K562 (cell line): Measurements from ENCODE around the gene SCGB1A1. TPM values are rescaled to one million over a fixed set of nuclear protein-coding genes. Genes with fewer than 3 reads are reported as not detected.

Experiments used
- ARID3B ChIP-seq: fragments of 250-450 bp; sonication (Bioruptor Pico); IDR thresholded peaks from 2 replicates; pipeline ENCODE4 v1.4.0; 2020; ENCODE audit warnings: borderline replicate concordance
- CBFA2T3 ChIP-seq: fragments of 450-650 bp; IDR thresholded peaks from 2 replicates; pipeline ENCODE4 v1.6.1; 2017
- CBFB ChIP-seq: sonication (generic); formaldehyde crosslinking; IDR thresholded peaks from 2 replicates; pipeline ENCODE4 v1.4.0; 2020; ENCODE audit warnings: mild to moderate bottlenecking, missing genetic modification reagents
- CTBP1 ChIP-seq: fragments of 450-650 bp; IDR thresholded peaks from 2 replicates; pipeline ENCODE4 v1.6.1; 2016; ENCODE audit warnings: borderline replicate concordance
- DDX20 ChIP-seq: fragments of 450-650 bp; IDR thresholded peaks from 2 replicates; pipeline ENCODE4 v1.6.1; 2016; ENCODE audit warnings: missing genetic modification characterization, low read depth, mild to moderate bottlenecking, missing compliant biosample characterization, moderate library complexity
- E2F6 ChIP-seq, 2 experiments: IDR thresholded peaks; 2 replicates each; pipeline ENCODE4 v1.6.1; 2011; ENCODE audit warnings: borderline replicate concordance in 1 of 2, control low read depth in 1 of 2, low read depth in 1 of 2, low read length in 1 of 2, mild to moderate bottlenecking in 1 of 2, mixed read lengths in 1 of 2, moderate library complexity in 1 of 2; ENCODE audit not compliant: insufficient read depth in 1 of 2, insufficient read length in 1 of 2, poor library complexity in 1 of 2, severe bottlenecking in 1 of 2; ENCODE audit errors: extremely low read depth in 1 of 2
- HES1 ChIP-seq: fragments of 450-650 bp; IDR thresholded peaks from 2 replicates; pipeline ENCODE4 v1.6.1; 2016; ENCODE audit warnings: low read depth, mild to moderate bottlenecking, moderate library complexity
- HLTF ChIP-seq: fragments of 450-650 bp; IDR thresholded peaks from 2 replicates; pipeline ENCODE4 v1.6.1; 2016
- LEF1 ChIP-seq: fragments of 450-650 bp; IDR thresholded peaks from 2 replicates; pipeline ENCODE4 v1.6.1; 2016; ENCODE audit warnings: mild to moderate bottlenecking
- MYBL2 ChIP-seq, 2 experiments: fragments of 450-650 bp in 1 of 2; sonication (generic) in 1 of 2; formaldehyde crosslinking in 1 of 2; IDR thresholded peaks; 2 replicates each; pipeline versions ENCODE4 v1.6.1 to v1.8.1; 2017 to 2022; ENCODE audit warnings: borderline replicate concordance in 1 of 2, inconsistent platforms in 1 of 2, low read depth in 1 of 2, mild to moderate bottlenecking in 1 of 2, missing genetic modification reagents in 1 of 2, moderate library complexity in 1 of 2
- RFX7 ChIP-seq: fragments of 250-450 bp; sonication (Bioruptor Pico); IDR thresholded peaks from 2 replicates; pipeline ENCODE4 v1.5.1; 2021; ENCODE audit warnings: mild to moderate bottlenecking
- SAFB ChIP-seq: fragments of 200-400 bp; formaldehyde crosslinking; IDR thresholded peaks from 2 replicates; pipeline ENCODE4 v1.6.1; 2017; ENCODE audit warnings: low read depth, low read length, borderline replicate concordance
- SIX5 ChIP-seq, 2 experiments: IDR thresholded peaks; 2 replicates each; pipeline ENCODE4 v1.6.1; 2011; ENCODE audit warnings: low read length in 2 of 2, borderline replicate concordance in 1 of 2, low read depth in 1 of 2, mild to moderate bottlenecking in 1 of 2, moderate library complexity in 1 of 2; ENCODE audit not compliant: insufficient read depth in 1 of 2
- SNRNP70 ChIP-seq: fragments of 200-400 bp; formaldehyde crosslinking; optimal IDR thresholded peaks from 2 replicates; pipeline ENCODE3; 2017; ENCODE audit warnings: low read depth, low read length
- SRSF3 ChIP-seq: fragments of 200-400 bp; formaldehyde crosslinking; IDR thresholded peaks from 2 replicates; pipeline ENCODE4 v1.6.1; 2016; ENCODE audit warnings: mild to moderate bottlenecking, low read length, moderate library complexity; ENCODE audit not compliant: insufficient read depth
- TOE1 ChIP-seq, 2 experiments: fragments of 450-650 bp in 1 of 2; sonication (generic) in 1 of 2; formaldehyde crosslinking in 1 of 2; IDR thresholded peaks; 2 replicates each; pipeline versions ENCODE4 v1.7.1 to v1.8.0; 2016 to 2022; ENCODE audit warnings: borderline replicate concordance in 2 of 2, mild to moderate bottlenecking in 2 of 2, antibody characterized with exemption in 1 of 2, inconsistent platforms in 1 of 2, low read depth in 1 of 2, missing genetic modification reagents in 1 of 2, moderate library complexity in 1 of 2
- WHSC1 ChIP-seq: IDR thresholded peaks from one replicate; pipeline ENCODE4 v1.6.1; 2012; ENCODE audit warnings: low read length, control low read depth, inconsistent platforms
- ZEB2 ChIP-seq: fragments of 450-650 bp; IDR thresholded peaks from 2 replicates; pipeline ENCODE4 v1.6.1; 2016
- ZKSCAN1 ChIP-seq: fragments of 150-350 bp; IDR thresholded peaks from 2 replicates; pipeline ENCODE4 v1.6.1; 2016; ENCODE audit warnings: low read depth, low read length
- ZNF263 ChIP-seq: sonication (generic); formaldehyde crosslinking; IDR thresholded peaks from 2 replicates; pipeline ENCODE4 v1.8.0; 2022; ENCODE audit warnings: mild to moderate bottlenecking, missing genetic modification reagents, borderline replicate concordance
- ZNF274 ChIP-seq: IDR thresholded peaks from 2 replicates; pipeline ENCODE4 v1.6.1; 2011; ENCODE audit warnings: low read depth, mild to moderate bottlenecking, low read length, moderate library complexity, borderline replicate concordance
- ZNF41 ChIP-seq: fragments of 250-450 bp; sonication (Bioruptor Pico); conservative IDR thresholded peaks from 2 replicates; pipeline ENCODE4 v1.4.0; 2020; ENCODE audit warnings: mild to moderate bottlenecking
- ZNF75A ChIP-seq: fragments of 450-650 bp; formaldehyde crosslinking; IDR thresholded peaks from 2 replicates; pipeline ENCODE4 v1.4.0; 2020; ENCODE audit warnings: mild to moderate bottlenecking
- polyA plus RNA-seq, 8 experiments: library from polyadenylated mRNA; depleted of rRNA in 4 of 8; stranded (reverse) in 5 of 8; unstranded in 3 of 8; fragments of >200 nt; fragmentation: Nextera tagmentation in 2 of 8; fragmentation: Illumina TruSeq in 1 of 8; extraction: Ambion mirVana in 2 of 8; extraction: Trizol in 1 of 8; gene quantifications; 2 replicates each; pipeline versions ENCODE4 v1.2.1 to v1.2.3, GENCODE V29; 2011 to 2014; ENCODE audit warnings: inconsistent platforms in 1 of 8, missing spikeins in 1 of 8
- total RNA-seq, 7 experiments: library from RNA; depleted of rRNA in 6 of 7; stranded (reverse); fragments of >200 nt in 6 of 7; fragmentation: Illumina TruSeq in 2 of 7; extraction: Trizol in 2 of 7; gene quantifications; 2 replicates each; pipeline versions ENCODE4 v1.2.1 to v1.2.3, GENCODE V29; 2011 to 2021; ENCODE audit warnings: low replicate concordance in 1 of 7

Gene SCGB1A1
- total and polyA plus RNA-seq, 9 of the 15 experiments (the other 6 are each of a cell fraction or from before 2014, with no cell fraction given), result 0.55 TPM; not detected in 8

GRCh38 chr11:62398011-62398994 is 20.5 kb upstream of the SCGB1A1 start (continued):
- peak in 1 of 2 experiments; percentile 31 for TF ChIP-seq E2F6 (IDR thresholded peaks at IDR 0.05; ENCODE audit: borderline replicate concordance in 1 of 2, extremely low read depth in 1 of 2, insufficient read depth in 1 of 2, insufficient read length in 1 of 2, low read depth in 1 of 2, low read length in 1 of 2, poor library complexity in 1 of 2, severe bottlenecking in 1 of 2)
- TF ChIP-seq ZNF274, result no peak
- TF ChIP-seq SRSF3, result no peak
- TF ChIP-seq HLTF, result no peak
- no peak for TF ChIP-seq LEF1
- TF ChIP-seq CBFA2T3, result peak; percentile 59; the same call in 1 of the 2 replicates
- TF ChIP-seq RFX7 (CRISPR knock-in tag), result no peak
- TF ChIP-seq ARID3B, result no peak
- 0 out of 2 replicates have a peak, but pooled peaks have one; percentile 23 for TF ChIP-seq HES1
- 0 out of 2 replicates have a peak, but pooled peaks have one; percentile 24 for TF ChIP-seq TOE1 (IDR thresholded peaks at IDR 0.05; ENCODE audit: borderline replicate concordance)
- TF ChIP-seq TOE1 (CRISPR knock-in tag; IDR thresholded peaks at IDR 0.05; ENCODE audit: borderline replicate concordance, low read depth), result no peak
- TF ChIP-seq ZNF263 (CRISPR knock-in tag), result no peak
- peak; percentile 43; the same call in 1 of the 2 replicates for TF ChIP-seq DDX20 (tag)
- TF ChIP-seq CTBP1, result peak; percentile 84
- no peak for TF ChIP-seq SIX5 (IDR thresholded peaks at IDR 0.05; ENCODE audit: borderline replicate concordance in 1 of 2, insufficient read depth in 1 of 2, low read depth in 1 of 2, low read length in 2 of 2)
- no peak for TF ChIP-seq ZKSCAN1
- TF ChIP-seq ZNF41 (CRISPR knock-in tag), result no peak
- TF ChIP-seq SNRNP70, result no peak
- TF ChIP-seq SAFB, result no peak
- peak; percentile 78 for TF ChIP-seq WHSC1
- peak; percentile 57; the same call in 1 of the 2 replicates for TF ChIP-seq ZNF75A (CRISPR knock-in tag)
- TF ChIP-seq ZEB2, result peak; percentile 50; the same call in 1 of the 2 replicates
- no peak for TF ChIP-seq MYBL2 (IDR thresholded peaks at IDR 0.05; ENCODE audit: low read depth)
- TF ChIP-seq MYBL2 (CRISPR knock-in tag; IDR thresholded peaks at IDR 0.05; ENCODE audit: borderline replicate concordance), result no peak
- TF ChIP-seq CBFB (CRISPR knock-in tag), result no peak
